GM23338 (cell line): ENCODE results near the gene DMD. TPM values are rescaled to one million over a fixed set of nuclear protein-coding genes. Genes with fewer than 3 reads are reported as not detected.

ENCODE experiments used
- ATAC-seq: fragments of 200-7000 bp; cut with Tn5 transposase; 3 replicates; pipeline ENCODE4 v1.9.1; 2020
- DNase-seq: peaks from one replicate; pipeline ENCODE4 v3.0.0-alpha.2; 2015; ENCODE audit warnings: low spot score
- H2AFZ ChIP-seq: fragments of 200-600 bp; sonication (generic); 2 replicates; pipeline ENCODE4 v1.8.0; 2016; ENCODE audit warnings: antibody characterized with exemption, mild to moderate bottlenecking, moderate library complexity
- H3F3A ChIP-seq: fragments of 200-600 bp; sonication (generic); replicated peaks from 2 replicates; pipeline ENCODE4 v1.8.0; 2017; ENCODE audit warnings: antibody characterized with exemption, mixed run types, low read depth
- H3K27ac ChIP-seq: fragments of 200-600 bp; sonication (generic); 2 replicates; pipeline ENCODE4 v1.6.1; 2016; ENCODE audit warnings: low read depth
- H3K27me3 ChIP-seq: fragments of 200-600 bp; sonication (generic); 2 replicates; pipeline ENCODE4 v1.8.0; 2016; ENCODE audit warnings: mild to moderate bottlenecking, mixed run types, moderate library complexity; ENCODE audit not compliant: insufficient read depth
- H3K36me3 ChIP-seq: fragments of 200-600 bp; sonication (generic); 2 replicates; pipeline ENCODE4 v1.8.0; 2016; ENCODE audit warnings: mild to moderate bottlenecking; ENCODE audit not compliant: insufficient read depth
- H3K4me1 ChIP-seq: fragments of 200-600 bp; sonication (generic); 2 replicates; pipeline ENCODE4 v1.8.0; 2016; ENCODE audit warnings: mild to moderate bottlenecking, moderate library complexity; ENCODE audit not compliant: insufficient read depth
- H3K4me2 ChIP-seq: fragments of 200-600 bp; sonication (generic); 2 replicates; pipeline ENCODE4 v1.7.1; 2017; ENCODE audit warnings: mixed run types
- H3K4me3 ChIP-seq: fragments of 200-600 bp; sonication (generic); 2 replicates; pipeline ENCODE4 v1.6.1; 2016; ENCODE audit warnings: mixed run types
- H3K79me2 ChIP-seq: fragments of 200-600 bp; sonication (generic); replicated peaks from 2 replicates; pipeline ENCODE4 v1.8.0; 2017; ENCODE audit warnings: mild to moderate bottlenecking; ENCODE audit not compliant: insufficient read depth
- H3K9me2 ChIP-seq: fragments of 200-600 bp; sonication (generic); 2 replicates; pipeline ENCODE4 v1.8.0; 2017; ENCODE audit not compliant: insufficient read depth
- H4K20me1 ChIP-seq: fragments of 200-600 bp; sonication (generic); replicated peaks from 2 replicates; pipeline ENCODE4 v1.8.0; 2017; ENCODE audit warnings: mild to moderate bottlenecking; ENCODE audit not compliant: insufficient read depth
- H3K27ac Mint-ChIP-seq: 2 replicates; pipeline ENCODE4 v1.8.0; 2020; ENCODE audit warnings: inconsistent platforms, mild to moderate bottlenecking, moderate library complexity, mixed read lengths
- H3K27me3 Mint-ChIP-seq: 3 replicates; pipeline ENCODE4 v1.8.0; 2022; ENCODE audit warnings: low read depth, mild to moderate bottlenecking, moderate library complexity, mixed read lengths, inconsistent platforms; ENCODE audit not compliant: insufficient read depth, poor library complexity
- H3K36me3 Mint-ChIP-seq: 3 replicates; pipeline ENCODE4 v1.8.0; 2021; ENCODE audit warnings: low read depth, mild to moderate bottlenecking, inconsistent platforms, moderate library complexity, mixed read lengths
- H3K4me1 Mint-ChIP-seq: 3 replicates; pipeline ENCODE4 v1.8.0; 2020; ENCODE audit warnings: mild to moderate bottlenecking, inconsistent platforms, mixed read lengths
- H3K4me3 Mint-ChIP-seq: 3 replicates; pipeline ENCODE4 v1.8.0; 2021; ENCODE audit warnings: moderate library complexity, mild to moderate bottlenecking, inconsistent platforms, mixed read lengths
- H3K9me3 Mint-ChIP-seq: 3 replicates; pipeline ENCODE4 v1.8.0; 2020; ENCODE audit warnings: moderate library complexity, mild to moderate bottlenecking, inconsistent platforms, mixed read lengths
- CREB1 ChIP-seq: fragments of 250-450 bp; sonication (Bioruptor Pico); IDR thresholded peaks from 2 replicates; pipeline ENCODE4 v1.5.0; 2020; ENCODE audit warnings: low read depth, mild to moderate bottlenecking, moderate library complexity
- EZH2 ChIP-seq: fragments of 200-600 bp; sonication (generic); IDR thresholded peaks from one replicate; pipeline ENCODE4 v1.8.0; 2017; ENCODE audit warnings: antibody characterized with exemption, mild to moderate bottlenecking, low read depth; ENCODE audit not compliant: unreplicated experiment
- EZH2phosphoT487 ChIP-seq: fragments of 200-600 bp; sonication (generic); IDR thresholded peaks from one replicate; pipeline ENCODE4 v1.8.1; 2018; ENCODE audit warnings: antibody characterized with exemption; ENCODE audit not compliant: unreplicated experiment
- JUNB ChIP-seq: IDR thresholded peaks from one replicate; pipeline ENCODE4 v1.6.1; 2016; ENCODE audit warnings: antibody characterized with exemption; ENCODE audit not compliant: unreplicated experiment
- NANOG ChIP-seq: IDR thresholded peaks from 2 replicates; pipeline ENCODE4 v1.6.1; 2016; ENCODE audit warnings: antibody characterized with exemption, borderline replicate concordance
- POLR2AphosphoS5 ChIP-seq: IDR thresholded peaks from 2 replicates; pipeline ENCODE4 v1.6.1; 2016; ENCODE audit warnings: antibody characterized with exemption, low read depth
- STAT1 ChIP-seq: IDR thresholded peaks from one replicate; pipeline ENCODE4 v1.6.1; 2016; ENCODE audit warnings: antibody characterized with exemption; ENCODE audit not compliant: unreplicated experiment
- ZNF114 ChIP-seq: fragments of 250-450 bp; sonication (Bioruptor Pico); IDR thresholded peaks from 2 replicates; pipeline ENCODE4 v1.5.0; 2020; ENCODE audit warnings: mild to moderate bottlenecking, moderate library complexity
- ZNF331 ChIP-seq: fragments of 250-450 bp; sonication (Bioruptor Pico); IDR thresholded peaks from 2 replicates; pipeline ENCODE4 v1.5.0; 2020; ENCODE audit warnings: low read depth, mild to moderate bottlenecking, moderate library complexity
- polyA plus RNA-seq: library from polyadenylated mRNA; unstranded; fragments of >200 nt; fragmentation: Nextera tagmentation; extraction: Ambion mirVana; gene quantifications from 2 replicates; pipeline ENCODE4 v1.2.1, GENCODE V29; 2016
- total RNA-seq: library from RNA; depleted of rRNA; stranded (reverse); fragments of >200 nt; shearing (Covaris generic); gene quantifications from 2 replicates; pipeline ENCODE4 v1.2.3, GENCODE V29; 2014
- TF ChIP-seq, protein P1 (sequence below): IDR thresholded peaks from one replicate; pipeline ENCODE4 v1.6.1; 2018; ENCODE audit warnings: antibody characterized with exemption; ENCODE audit not compliant: unreplicated experiment
- TF ChIP-seq, protein P2 (sequence below): fragments of 250-450 bp; sonication (Bioruptor Pico); IDR thresholded peaks from 2 replicates; pipeline ENCODE4 v1.5.0; 2020; ENCODE audit warnings: mild to moderate bottlenecking, moderate library complexity
- TF ChIP-seq, protein P3 (sequence below): IDR thresholded peaks from 2 replicates; pipeline ENCODE4 v1.6.1; 2016; ENCODE audit warnings: antibody characterized with exemption
- TF ChIP-seq, protein P4 (sequence below), 2 experiments: fragments of 200-600 bp in 1 of 2; sonication (generic) in 1 of 2; conservative IDR thresholded peaks; 2 replicates each; pipeline versions ENCODE4 v1.5.1 to v1.6.1; 2016 to 2017; ENCODE audit warnings: antibody characterized with exemption in 2 of 2, low read depth in 2 of 2, mild to moderate bottlenecking in 2 of 2, moderate library complexity in 1 of 2

The DMD gene
- total and polyA plus RNA-seq, 2 experiments from 2014 or later = 4.5 to 7.6 TPM

DNA sequence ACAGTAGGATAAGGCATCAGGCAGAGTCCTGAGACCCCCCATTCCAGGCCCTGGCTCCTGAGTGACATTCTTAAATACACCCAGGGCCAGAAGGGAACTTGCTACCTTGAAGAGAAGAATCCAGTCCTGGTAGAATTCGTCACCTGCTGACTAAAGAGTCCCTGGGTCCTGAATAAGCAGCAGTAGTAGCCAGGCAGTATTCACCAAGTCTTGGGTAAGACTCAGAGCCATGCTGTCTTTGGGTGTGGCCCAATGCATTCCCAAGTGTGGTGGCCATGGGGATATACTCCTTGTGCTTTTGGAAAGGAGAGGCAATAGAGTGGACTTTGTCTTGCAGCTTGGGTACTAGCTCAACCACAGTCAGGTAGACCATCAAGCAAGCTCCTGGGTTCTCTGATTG lies 359.1 kb downstream of the DMD start (continued):
- TF ChIP-seq POLR2AphosphoS5 (no peak), ZNF114 (CRISPR knock-in tag) (no peak)

DNA sequence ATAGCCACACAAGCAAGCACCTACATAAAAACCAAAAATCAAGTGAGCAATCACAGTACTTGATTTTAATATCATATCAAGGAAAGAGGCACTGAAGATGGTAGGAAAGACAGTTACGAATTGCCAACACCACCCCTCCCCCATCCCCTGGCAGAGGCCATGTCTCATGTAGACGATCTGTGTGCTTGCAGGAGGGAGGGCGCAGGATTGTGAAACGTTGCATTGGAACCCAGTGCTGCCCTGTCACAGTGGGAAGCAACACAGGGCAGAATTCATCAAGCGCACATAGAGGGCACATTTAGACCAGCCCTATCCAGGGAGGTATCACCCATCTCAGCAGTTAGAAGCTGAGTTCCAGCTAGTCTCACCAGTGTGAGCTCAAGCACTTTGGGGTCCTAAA lies 359.8 kb downstream of the DMD start:
- Histone ChIP-seq H3F3A (no peaks in the 10 kb centered on the region), H3K9me2 (no peaks in the 10 kb centered on the region), H3K4me3 (no peak overlapping the region), H4K20me1 (no peaks in the 10 kb centered on the region), H3K4me2 (no peak overlapping the region), H3K4me1 (no peaks in the 10 kb centered on the region), H2AFZ (no peak overlapping the region), H3K36me3 (no peaks in the 10 kb centered on the region), H3K27ac (no peak overlapping the region), H3K79me2 (no peaks in the 10 kb centered on the region), H3K27me3 (no peaks in the 10 kb centered on the region)
- TF ChIP-seq, protein P1, sequence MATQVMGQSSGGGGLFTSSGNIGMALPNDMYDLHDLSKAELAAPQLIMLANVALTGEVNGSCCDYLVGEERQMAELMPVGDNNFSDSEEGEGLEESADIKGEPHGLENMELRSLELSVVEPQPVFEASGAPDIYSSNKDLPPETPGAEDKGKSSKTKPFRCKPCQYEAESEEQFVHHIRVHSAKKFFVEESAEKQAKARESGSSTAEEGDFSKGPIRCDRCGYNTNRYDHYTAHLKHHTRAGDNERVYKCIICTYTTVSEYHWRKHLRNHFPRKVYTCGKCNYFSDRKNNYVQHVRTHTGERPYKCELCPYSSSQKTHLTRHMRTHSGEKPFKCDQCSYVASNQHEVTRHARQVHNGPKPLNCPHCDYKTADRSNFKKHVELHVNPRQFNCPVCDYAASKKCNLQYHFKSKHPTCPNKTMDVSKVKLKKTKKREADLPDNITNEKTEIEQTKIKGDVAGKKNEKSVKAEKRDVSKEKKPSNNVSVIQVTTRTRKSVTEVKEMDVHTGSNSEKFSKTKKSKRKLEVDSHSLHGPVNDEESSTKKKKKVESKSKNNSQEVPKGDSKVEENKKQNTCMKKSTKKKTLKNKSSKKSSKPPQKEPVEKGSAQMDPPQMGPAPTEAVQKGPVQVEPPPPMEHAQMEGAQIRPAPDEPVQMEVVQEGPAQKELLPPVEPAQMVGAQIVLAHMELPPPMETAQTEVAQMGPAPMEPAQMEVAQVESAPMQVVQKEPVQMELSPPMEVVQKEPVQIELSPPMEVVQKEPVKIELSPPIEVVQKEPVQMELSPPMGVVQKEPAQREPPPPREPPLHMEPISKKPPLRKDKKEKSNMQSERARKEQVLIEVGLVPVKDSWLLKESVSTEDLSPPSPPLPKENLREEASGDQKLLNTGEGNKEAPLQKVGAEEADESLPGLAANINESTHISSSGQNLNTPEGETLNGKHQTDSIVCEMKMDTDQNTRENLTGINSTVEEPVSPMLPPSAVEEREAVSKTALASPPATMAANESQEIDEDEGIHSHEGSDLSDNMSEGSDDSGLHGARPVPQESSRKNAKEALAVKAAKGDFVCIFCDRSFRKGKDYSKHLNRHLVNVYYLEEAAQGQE = no peak
- TF ChIP-seq CREB1 (no peak), JUNB (no peak), ZNF331 (CRISPR knock-in tag) (no peak), STAT1 (no peak), EZH2phosphoT487 (no peak), POLR2AphosphoS5 (no peak), NANOG (no peak), EZH2 (no peak), ZNF114 (CRISPR knock-in tag) (no peak)
- TF ChIP-seq, protein P2, sequence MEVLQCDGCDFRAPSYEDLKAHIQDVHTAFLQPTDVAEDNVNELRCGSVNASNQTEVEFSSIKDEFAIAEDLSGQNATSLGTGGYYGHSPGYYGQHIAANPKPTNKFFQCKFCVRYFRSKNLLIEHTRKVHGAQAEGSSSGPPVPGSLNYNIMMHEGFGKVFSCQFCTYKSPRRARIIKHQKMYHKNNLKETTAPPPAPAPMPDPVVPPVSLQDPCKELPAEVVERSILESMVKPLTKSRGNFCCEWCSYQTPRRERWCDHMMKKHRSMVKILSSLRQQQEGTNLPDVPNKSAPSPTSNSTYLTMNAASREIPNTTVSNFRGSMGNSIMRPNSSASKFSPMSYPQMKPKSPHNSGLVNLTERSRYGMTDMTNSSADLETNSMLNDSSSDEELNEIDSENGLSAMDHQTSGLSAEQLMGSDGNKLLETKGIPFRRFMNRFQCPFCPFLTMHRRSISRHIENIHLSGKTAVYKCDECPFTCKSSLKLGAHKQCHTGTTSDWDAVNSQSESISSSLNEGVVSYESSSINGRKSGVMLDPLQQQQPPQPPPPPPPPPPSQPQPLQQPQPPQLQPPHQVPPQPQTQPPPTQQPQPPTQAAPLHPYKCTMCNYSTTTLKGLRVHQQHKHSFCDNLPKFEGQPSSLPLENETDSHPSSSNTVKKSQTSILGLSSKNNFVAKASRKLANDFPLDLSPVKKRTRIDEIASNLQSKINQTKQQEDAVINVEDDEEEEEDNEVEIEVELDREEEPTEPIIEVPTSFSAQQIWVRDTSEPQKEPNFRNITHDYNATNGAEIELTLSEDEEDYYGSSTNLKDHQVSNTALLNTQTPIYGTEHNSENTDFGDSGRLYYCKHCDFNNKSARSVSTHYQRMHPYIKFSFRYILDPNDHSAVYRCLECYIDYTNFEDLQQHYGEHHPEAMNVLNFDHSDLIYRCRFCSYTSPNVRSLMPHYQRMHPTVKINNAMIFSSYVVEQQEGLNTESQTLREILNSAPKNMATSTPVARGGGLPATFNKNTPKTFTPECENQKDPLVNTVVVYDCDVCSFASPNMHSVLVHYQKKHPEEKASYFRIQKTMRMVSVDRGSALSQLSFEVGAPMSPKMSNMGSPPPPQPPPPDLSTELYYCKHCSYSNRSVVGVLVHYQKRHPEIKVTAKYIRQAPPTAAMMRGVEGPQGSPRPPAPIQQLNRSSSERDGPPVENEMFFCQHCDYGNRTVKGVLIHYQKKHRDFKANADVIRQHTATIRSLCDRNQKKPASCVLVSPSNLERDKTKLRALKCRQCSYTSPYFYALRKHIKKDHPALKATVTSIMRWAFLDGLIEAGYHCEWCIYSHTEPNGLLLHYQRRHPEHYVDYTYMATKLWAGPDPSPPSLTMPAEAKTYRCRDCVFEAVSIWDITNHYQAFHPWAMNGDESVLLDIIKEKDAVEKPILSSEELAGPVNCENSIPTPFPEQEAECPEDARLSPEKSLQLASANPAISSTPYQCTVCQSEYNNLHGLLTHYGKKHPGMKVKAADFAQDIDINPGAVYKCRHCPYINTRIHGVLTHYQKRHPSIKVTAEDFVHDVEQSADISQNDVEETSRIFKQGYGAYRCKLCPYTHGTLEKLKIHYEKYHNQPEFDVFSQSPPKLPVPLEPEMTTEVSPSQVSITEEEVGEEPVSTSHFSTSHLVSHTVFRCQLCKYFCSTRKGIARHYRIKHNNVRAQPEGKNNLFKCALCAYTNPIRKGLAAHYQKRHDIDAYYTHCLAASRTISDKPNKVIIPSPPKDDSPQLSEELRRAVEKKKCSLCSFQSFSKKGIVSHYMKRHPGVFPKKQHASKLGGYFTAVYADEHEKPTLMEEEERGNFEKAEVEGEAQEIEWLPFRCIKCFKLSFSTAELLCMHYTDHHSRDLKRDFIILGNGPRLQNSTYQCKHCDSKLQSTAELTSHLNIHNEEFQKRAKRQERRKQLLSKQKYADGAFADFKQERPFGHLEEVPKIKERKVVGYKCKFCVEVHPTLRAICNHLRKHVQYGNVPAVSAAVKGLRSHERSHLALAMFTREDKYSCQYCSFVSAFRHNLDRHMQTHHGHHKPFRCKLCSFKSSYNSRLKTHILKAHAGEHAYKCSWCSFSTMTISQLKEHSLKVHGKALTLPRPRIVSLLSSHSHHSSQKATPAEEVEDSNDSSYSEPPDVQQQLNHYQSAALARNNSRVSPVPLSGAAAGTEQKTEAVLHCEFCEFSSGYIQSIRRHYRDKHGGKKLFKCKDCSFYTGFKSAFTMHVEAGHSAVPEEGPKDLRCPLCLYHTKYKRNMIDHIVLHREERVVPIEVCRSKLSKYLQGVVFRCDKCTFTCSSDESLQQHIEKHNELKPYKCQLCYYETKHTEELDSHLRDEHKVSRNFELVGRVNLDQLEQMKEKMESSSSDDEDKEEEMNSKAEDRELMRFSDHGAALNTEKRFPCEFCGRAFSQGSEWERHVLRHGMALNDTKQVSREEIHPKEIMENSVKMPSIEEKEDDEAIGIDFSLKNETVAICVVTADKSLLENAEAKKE = no peak
- TF ChIP-seq, protein P3, sequence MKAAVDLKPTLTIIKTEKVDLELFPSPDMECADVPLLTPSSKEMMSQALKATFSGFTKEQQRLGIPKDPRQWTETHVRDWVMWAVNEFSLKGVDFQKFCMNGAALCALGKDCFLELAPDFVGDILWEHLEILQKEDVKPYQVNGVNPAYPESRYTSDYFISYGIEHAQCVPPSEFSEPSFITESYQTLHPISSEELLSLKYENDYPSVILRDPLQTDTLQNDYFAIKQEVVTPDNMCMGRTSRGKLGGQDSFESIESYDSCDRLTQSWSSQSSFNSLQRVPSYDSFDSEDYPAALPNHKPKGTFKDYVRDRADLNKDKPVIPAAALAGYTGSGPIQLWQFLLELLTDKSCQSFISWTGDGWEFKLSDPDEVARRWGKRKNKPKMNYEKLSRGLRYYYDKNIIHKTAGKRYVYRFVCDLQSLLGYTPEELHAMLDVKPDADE = no peak
- TF ChIP-seq, protein P4, sequence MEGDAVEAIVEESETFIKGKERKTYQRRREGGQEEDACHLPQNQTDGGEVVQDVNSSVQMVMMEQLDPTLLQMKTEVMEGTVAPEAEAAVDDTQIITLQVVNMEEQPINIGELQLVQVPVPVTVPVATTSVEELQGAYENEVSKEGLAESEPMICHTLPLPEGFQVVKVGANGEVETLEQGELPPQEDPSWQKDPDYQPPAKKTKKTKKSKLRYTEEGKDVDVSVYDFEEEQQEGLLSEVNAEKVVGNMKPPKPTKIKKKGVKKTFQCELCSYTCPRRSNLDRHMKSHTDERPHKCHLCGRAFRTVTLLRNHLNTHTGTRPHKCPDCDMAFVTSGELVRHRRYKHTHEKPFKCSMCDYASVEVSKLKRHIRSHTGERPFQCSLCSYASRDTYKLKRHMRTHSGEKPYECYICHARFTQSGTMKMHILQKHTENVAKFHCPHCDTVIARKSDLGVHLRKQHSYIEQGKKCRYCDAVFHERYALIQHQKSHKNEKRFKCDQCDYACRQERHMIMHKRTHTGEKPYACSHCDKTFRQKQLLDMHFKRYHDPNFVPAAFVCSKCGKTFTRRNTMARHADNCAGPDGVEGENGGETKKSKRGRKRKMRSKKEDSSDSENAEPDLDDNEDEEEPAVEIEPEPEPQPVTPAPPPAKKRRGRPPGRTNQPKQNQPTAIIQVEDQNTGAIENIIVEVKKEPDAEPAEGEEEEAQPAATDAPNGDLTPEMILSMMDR (conservative IDR thresholded peaks at IDR 0.05; ENCODE audit: low read depth in 2 of 2) = no peak
- Mint-ChIP-seq H3K27ac (no peak overlapping the region), H3K4me3 (no peak overlapping the region), H3K4me1 (no peaks in the 10 kb centered on the region), H3K36me3 (no peaks in the 10 kb centered on the region), H3K9me3 (no peaks in the 10 kb centered on the region), H3K27me3 (no peaks in the 10 kb centered on the region)
- ATAC-seq = no peak
- DNase-seq = no peak
